Measurements from ENCODE around the gene PTPN9.
"Not testable (repeated sequence)": the region's sequence is repeated elsewhere in the genome, so short reads cannot be mapped to it uniquely, and the experiment has no call there.

Gene PTPN9

DNA sequence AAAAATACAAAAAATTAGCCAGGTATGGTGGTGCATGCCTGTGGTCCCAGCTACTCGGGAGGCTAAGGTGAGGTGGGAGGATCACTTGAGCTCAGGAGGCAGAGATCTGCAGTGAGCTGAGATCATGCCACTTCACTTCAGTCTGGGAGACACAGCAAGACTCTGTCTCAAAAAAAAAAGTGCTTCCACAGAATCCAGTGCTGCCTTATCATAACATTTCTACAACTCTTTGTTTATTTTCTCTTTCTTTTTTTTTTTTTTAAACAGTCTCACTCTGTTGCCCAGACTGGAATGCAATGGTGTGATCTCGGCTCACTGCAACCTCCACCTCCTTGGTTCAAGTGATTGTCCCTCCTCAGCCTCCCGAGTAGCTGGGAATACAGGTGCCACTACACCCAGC lies 53.4 kb downstream of the PTPN9 start:
- not testable (repeated sequence) for H3K9me3 ChIP-seq (ENCODE audit: control insufficient read depth, insufficient read depth, low read length); H3K4me1 ChIP-seq (ENCODE audit: insufficient read depth, low read length); H3K9ac ChIP-seq (ENCODE audit: low read depth, low read length)
- peaks cover 24% of the 10 kb centered on the region for H3K36me3 ChIP-seq (ENCODE audit: insufficient read depth, low read length)

DNA sequence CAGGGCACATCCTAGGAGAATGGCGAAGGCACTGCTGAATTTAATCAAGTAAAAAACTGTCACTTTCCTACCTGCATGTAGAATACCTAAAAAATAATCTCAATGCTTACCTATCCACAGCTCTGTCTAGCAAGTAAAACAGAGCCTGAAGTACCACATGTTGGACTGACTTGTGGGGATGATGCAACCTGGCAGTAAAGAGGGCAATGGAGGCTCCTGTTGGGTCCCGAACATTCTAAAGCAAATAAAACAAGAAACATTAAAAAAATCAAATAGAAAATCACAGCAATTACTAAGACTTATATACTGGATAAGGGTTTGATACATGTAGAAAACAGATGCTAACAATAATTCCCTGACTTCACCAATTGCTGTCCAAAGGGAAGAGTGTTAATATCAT lies 56.1 kb downstream of the PTPN9 start:
- H3K9ac ChIP-seq (ENCODE audit: low read depth, low read length) = no peak overlapping the region
- H3K4me1 ChIP-seq (ENCODE audit: insufficient read depth, low read length) = no peaks in the 10 kb centered on the region
- H3K9me3 ChIP-seq (ENCODE audit: control insufficient read depth, insufficient read depth, low read length) = no peaks in the 10 kb centered on the region
- peaks cover 24% of the 10 kb centered on the region for H3K36me3 ChIP-seq (ENCODE audit: insufficient read depth, low read length)

DNA sequence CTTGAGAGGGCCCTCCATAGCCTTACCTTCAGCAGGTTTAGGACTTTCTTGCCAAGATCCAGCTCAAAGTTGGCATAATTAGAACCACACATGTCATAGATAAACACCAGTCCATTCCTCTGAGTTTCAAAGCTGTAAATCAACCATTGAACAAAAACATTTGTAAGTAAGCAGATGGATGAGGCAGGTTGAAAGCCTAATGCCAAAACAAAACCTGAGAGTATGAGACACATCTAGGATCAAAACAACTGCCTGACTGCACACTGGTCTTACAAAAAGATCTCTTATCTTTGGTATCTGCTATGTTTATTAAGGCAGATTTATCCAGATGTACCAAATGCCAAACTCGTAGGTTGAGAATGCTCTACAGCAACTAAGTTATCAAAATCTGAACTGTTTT lies 61.9 kb downstream of the PTPN9 start:
- no peaks in the 10 kb centered on the region for H3K9me3 ChIP-seq (ENCODE audit: control insufficient read depth, insufficient read depth, low read length)
- H3K36me3 ChIP-seq (ENCODE audit: insufficient read depth, low read length) = peaks cover 17% of the 10 kb centered on the region
- H3K4me1 ChIP-seq (ENCODE audit: insufficient read depth, low read length) = no peaks in the 10 kb centered on the region
- H3K9ac ChIP-seq (ENCODE audit: low read depth, low read length) = no peak overlapping the region

DNA sequence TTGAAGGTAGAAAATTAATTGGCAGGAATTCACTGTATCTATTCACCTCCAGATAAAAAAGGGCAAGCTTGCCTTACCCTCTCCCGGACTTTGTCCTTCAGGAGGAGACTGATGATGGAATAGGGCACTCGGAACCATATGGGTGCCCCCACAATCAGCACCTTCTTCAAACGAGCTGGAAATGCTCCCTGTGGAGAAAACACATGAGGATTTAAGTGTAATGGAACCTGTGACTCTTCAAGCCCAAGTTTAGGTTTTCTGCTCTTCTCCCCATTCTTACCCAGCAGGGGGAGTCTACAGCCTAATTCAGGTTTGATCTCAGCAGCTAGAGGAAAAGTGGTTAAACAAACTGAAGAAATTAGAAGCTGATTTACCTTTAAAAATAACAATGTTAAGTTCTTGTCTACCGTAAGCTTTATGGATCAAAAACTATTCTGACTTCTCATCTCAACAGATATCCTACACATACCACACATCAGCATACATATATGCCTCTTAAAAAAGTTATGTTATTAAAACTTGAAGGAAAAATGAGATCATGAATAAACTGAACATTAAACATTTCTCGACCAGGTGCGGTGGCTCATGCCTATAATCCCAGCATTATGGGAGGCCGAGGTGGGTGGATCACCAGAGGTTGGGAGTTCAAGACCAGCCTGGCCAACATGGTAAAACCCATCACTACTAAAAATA lies 70.1 kb downstream of the PTPN9 start:
- Histone ChIP-seq H3K9me3 (ENCODE audit: control insufficient read depth, insufficient read depth, low read length) (peaks cover 4% of the 10 kb centered on the region; the same call in 1 of the 2 replicates), H3K9ac (ENCODE audit: low read depth, low read length) (no peak overlapping the region), H3K36me3 (ENCODE audit: insufficient read depth, low read length) (peaks cover 13% of the 10 kb centered on the region), H3K4me1 (ENCODE audit: insufficient read depth, low read length) (no peaks in the 10 kb centered on the region)

DNA sequence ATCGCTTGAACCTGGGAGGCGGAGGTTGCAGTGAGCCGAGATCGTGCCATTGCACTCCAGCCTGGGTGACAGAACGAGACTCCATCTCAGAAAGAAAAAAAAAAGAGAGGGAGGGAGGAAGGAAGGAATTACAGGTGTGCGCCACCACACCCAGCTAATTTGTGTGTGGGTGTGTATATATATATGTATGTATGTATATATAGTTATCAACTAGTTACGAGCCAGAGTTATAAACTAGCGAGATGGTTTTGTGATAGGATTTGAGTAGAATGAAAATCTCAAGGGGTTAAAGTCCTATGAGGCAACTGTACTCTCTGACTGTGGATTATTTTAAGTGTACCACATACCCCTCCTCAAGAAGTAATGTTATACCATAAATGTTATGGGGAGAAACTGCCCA lies 76.8 kb downstream of the PTPN9 start:
- Histone ChIP-seq H3K4me1 (ENCODE audit: insufficient read depth, low read length) (no peaks in the 10 kb centered on the region), H3K36me3 (ENCODE audit: insufficient read depth, low read length) (peaks cover 18% of the 10 kb centered on the region)

DNA sequence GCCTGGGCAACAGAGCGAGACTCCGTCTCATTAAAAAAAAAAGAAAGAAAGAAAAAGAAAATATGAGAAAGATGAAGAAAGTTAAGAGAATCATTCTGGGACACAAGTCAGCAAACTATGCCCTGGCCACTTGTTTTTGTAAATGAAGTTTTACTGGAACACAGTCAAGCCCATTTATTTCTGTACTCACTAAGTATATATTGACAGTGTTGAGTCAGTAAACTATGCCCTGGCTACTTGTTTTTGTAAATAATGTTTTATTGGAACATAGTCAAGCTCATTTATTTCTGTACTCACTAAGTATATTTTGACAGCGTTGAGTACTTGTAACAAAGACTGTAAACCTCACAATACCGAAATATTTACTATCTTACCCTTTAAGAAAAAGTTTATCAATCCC lies 85.4 kb downstream of the PTPN9 start:
- H3K4me1 ChIP-seq (ENCODE audit: insufficient read depth, low read length) = no peaks in the 10 kb centered on the region
- H3K36me3 ChIP-seq (ENCODE audit: insufficient read depth, low read length) = peaks cover 3% of the 10 kb centered on the region; the same call in 1 of the 2 replicates
- H3K9ac ChIP-seq (ENCODE audit: low read depth, low read length) = no peak overlapping the region
- H3K9me3 ChIP-seq (ENCODE audit: control insufficient read depth, insufficient read depth, low read length) = no peaks in the 10 kb centered on the region

More for the DNA sequence above, 76.8 kb downstream of the PTPN9 start:
- Histone ChIP-seq H3K9me3 (ENCODE audit: control insufficient read depth, insufficient read depth, low read length) (peaks cover 4% of the 10 kb centered on the region; the same call in 1 of the 2 replicates), H3K9ac (ENCODE audit: low read depth, low read length) (no peak overlapping the region)

DNA sequence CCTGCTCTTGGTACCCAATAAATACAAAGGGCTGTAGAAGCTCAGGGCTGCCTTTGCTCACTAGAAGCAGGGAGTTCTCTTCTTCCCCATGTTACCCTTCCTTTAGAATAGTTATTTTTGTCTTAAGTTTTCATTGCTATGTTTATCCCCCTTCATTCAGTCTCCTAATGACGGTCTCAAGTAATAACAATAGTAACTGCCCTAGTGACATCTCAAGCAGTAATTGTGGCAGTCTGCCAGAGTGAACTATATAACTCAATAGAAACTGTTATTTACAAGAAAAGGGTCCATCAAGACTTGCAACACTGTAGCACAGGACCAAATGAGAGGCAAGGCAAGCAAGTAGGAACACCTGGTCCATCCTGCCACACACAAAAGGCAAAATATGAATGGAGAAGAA lies 95.2 kb downstream of the PTPN9 start:
- H3K9me3 ChIP-seq (ENCODE audit: control insufficient read depth, insufficient read depth, low read length) = no peaks in the 10 kb centered on the region
- H3K4me1 ChIP-seq (ENCODE audit: insufficient read depth, low read length) = no peaks in the 10 kb centered on the region
- H3K9ac ChIP-seq (ENCODE audit: low read depth, low read length) = no peak overlapping the region
- H3K36me3 ChIP-seq (ENCODE audit: insufficient read depth, low read length) = peaks cover 20% of the 10 kb centered on the region

DNA sequence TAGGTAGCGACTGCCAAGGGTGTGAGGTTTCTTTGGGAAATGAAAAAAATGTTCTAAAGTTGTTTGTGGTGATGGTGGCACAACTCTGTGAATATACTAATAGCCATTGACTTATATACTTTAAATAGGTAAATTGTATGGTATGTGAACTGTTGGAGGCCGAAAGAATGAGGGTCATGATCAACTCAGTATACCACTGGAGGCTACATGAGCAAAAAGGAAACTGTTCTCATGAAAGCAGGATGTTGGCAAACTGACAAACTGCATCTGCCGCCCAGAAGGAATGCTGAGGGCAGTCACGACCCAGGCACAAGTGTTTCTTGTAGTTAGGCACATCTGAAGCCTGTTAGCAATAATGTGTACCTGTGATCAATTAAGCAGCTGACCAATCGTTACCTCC lies 95.6 kb downstream of the PTPN9 start:
- not testable (repeated sequence) for H3K9me3 ChIP-seq (ENCODE audit: control insufficient read depth, insufficient read depth, low read length)
- peaks cover 22% of the 10 kb centered on the region for H3K36me3 ChIP-seq (ENCODE audit: insufficient read depth, low read length)

DNA sequence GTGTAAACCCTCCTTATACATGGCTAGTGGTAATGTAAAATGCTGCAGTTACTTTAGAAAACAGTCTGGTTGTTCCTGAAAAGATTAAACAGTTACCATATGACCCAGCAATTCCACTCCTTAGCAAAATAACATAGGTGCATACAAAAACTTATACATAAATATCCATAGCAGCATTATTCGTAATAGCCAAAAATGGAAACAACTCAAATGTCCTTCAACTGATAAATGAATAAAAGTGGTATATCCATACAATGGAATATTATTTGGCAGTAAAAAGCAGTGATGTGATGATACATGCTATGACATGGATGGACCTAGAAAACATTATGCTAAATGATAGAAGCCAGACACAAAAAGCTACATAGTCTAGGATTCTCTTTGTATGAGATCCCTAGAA lies 96.0 kb downstream of the PTPN9 start:
- H3K4me1 ChIP-seq (ENCODE audit: insufficient read depth, low read length) = no peaks in the 10 kb centered on the region
- H3K9me3 ChIP-seq (ENCODE audit: control insufficient read depth, insufficient read depth, low read length) = no peaks in the 10 kb centered on the region
- peaks cover 23% of the 10 kb centered on the region for H3K36me3 ChIP-seq (ENCODE audit: insufficient read depth, low read length)
- no peak overlapping the region for H3K9ac ChIP-seq (ENCODE audit: low read depth, low read length)

More for the DNA sequence above, 95.6 kb downstream of the PTPN9 start:
- H3K9ac ChIP-seq (ENCODE audit: low read depth, low read length); H3K4me1 ChIP-seq (ENCODE audit: insufficient read depth, low read length): not testable (repeated sequence)

DNA sequence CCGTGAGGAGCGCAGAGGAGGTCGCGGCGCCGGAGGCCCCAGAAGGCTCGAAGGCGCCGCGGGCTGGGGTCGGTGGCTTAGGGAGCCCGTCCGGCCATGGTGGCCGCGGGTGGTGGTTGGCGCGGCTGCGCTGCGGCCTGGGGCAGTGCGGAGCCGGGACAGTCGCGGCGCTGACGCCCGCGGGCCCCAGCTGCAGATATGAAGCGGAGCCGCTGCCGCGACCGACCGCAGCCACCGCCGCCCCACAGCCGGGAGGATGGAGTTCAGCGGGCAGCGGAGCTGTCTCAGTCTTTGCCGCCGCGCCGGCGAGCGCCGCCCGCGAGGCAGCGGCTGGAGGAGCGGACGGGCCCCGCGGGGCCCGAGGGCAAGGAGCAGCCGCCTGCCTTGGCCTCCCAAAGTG lies 98.7 kb downstream of the PTPN9 start:
- not testable (repeated sequence) for H3K9me3 ChIP-seq (ENCODE audit: control insufficient read depth, insufficient read depth, low read length); H3K9ac ChIP-seq (ENCODE audit: low read depth, low read length); H3K4me1 ChIP-seq (ENCODE audit: insufficient read depth, low read length)
- H3K36me3 ChIP-seq (ENCODE audit: insufficient read depth, low read length) = peaks cover 18% of the 10 kb centered on the region

DNA sequence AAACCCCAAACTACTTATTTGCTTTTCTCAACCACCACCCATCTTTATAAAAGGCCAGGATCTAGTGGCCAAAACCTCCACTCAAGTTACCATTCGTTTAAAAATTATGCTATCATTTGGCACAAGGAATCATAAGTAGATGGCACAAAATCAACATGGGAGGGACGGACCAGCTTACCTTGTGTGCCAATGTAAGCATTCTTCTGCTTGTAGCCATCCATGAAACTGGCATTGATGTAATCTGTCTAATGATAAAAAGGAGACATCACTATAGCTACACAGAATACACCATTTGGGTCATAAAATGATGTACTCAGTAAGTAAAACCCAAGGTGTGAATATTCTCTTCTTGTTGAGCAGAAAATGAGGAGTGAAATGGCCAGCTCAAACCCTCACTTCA lies 99.4 kb downstream of the PTPN9 start:
- no peaks in the 10 kb centered on the region for H3K9me3 ChIP-seq (ENCODE audit: control insufficient read depth, insufficient read depth, low read length)
- H3K9ac ChIP-seq (ENCODE audit: low read depth, low read length) = no peak overlapping the region
- peaks cover 18% of the 10 kb centered on the region for H3K36me3 ChIP-seq (ENCODE audit: insufficient read depth, low read length)
- no peaks in the 10 kb centered on the region for H3K4me1 ChIP-seq (ENCODE audit: insufficient read depth, low read length)

DNA sequence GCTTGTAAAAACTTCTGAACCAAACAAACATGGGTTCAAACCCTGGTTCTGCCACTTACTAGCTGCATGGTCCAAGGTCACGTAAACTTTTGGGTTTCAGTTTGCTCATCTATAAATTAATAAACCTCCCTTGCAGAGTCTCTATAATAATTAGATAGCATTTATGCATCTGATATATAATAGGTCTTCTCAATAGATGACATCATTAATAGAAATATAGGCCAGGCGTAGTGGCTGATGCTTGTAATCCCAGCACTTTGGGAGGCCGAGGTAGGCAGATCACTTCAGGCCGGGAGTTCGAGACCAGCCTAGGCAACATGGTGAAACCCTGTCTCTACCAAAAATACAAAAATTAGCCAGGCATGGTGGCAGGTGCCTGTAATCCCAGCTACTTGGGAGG lies 102.0 kb downstream of the PTPN9 start:
- H3K9ac ChIP-seq (ENCODE audit: low read depth, low read length); H3K4me1 ChIP-seq (ENCODE audit: insufficient read depth, low read length); H3K9me3 ChIP-seq (ENCODE audit: control insufficient read depth, insufficient read depth, low read length): not testable (repeated sequence)
- peaks cover 18% of the 10 kb centered on the region for H3K36me3 ChIP-seq (ENCODE audit: insufficient read depth, low read length)

DNA sequence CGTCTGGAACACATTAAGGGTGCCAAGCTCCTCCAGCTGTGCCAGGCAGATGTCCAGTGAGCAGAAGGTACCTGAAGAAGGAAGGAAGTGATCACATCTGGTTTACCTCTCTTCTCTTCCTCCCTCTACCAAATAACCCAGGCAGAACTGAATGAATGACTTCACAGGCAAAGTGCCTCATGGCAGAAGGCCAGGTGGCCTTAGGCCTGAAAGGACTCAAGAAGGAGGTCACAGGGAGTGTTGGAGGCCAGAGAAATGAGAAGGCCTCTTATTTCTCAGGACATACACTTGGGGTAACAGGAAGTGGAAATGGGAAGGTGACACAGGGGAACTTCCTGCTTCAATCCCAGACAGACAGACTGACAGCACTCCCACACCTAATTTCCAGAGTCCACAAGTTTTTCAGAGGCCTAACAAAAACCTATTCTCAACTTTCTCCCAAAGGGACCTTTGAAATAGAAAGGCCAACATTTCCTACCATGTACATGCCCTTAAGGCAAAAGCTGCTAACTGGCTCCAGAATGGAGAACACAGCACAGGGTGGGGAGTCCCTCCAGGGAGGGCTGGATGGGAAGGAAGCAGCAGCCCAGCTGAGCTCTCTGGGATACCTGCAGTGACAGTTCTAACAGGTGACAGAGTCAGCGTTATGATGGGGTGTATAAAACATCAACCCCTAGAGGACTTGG lies 110.1 kb downstream of the PTPN9 start:
- no peaks in the 10 kb centered on the region for H3K9me3 ChIP-seq (ENCODE audit: control insufficient read depth, insufficient read depth, low read length)
- H3K9ac ChIP-seq (ENCODE audit: low read depth, low read length) = no peak overlapping the region
- no peaks in the 10 kb centered on the region for H3K4me1 ChIP-seq (ENCODE audit: insufficient read depth, low read length)
- H3K36me3 ChIP-seq (ENCODE audit: insufficient read depth, low read length) = peaks cover 24% of the 10 kb centered on the region

DNA sequence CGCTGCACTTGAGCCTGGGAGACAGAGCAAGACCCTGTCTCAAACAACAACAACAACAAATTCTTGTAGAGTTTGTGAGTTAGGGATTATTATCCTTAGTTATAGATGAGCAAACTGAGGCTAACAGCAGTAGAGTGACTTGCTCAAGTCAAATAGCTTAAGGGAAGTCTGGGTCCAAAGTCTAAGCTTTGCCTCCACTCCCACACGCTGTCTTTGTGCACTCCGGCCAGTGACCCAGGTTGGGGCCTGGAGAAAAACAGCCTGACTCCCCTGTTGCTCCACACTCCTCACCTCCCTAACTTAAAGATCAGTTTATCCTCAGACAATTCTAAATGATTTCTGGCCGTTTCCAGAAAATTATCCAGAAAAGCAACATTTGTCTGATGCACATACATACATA lies 118.5 kb downstream of the PTPN9 start:
- 0 out of 2 replicates have a peak, but pooled peaks cover 3% of the 10 kb centered on the region for H3K36me3 ChIP-seq (ENCODE audit: insufficient read depth, low read length)
- H3K4me1 ChIP-seq (ENCODE audit: insufficient read depth, low read length) = peaks cover 21% of the 10 kb centered on the region
- no peak overlapping the region for H3K9ac ChIP-seq (ENCODE audit: low read depth, low read length)
- H3K9me3 ChIP-seq (ENCODE audit: control insufficient read depth, insufficient read depth, low read length) = no peaks in the 10 kb centered on the region

DNA sequence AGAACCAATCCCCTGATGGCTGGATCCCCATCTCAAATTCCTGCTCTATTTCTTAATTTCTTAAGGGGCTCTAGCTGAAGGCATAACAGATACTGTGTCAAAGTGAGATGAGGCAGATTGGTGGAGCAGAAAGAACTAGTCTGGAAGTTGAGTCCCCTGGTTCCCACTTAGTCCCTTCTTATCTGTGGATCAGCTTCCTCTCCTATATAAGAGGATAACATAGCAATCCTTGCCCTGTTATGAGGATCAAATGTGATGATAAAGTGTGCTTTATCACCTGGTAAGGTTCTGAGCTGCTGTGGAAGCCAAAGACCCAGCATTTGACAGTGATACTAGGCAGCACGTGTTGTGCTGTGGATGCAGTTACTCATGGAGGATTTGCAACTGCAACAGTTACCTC lies 119.5 kb downstream of the PTPN9 start:
- peaks cover 21% of the 10 kb centered on the region for H3K4me1 ChIP-seq (ENCODE audit: insufficient read depth, low read length)
- 0 out of 2 replicates have a peak, but pooled peaks cover under 1% of the 10 kb centered on the region for H3K36me3 ChIP-seq (ENCODE audit: insufficient read depth, low read length)
- no peaks in the 10 kb centered on the region for H3K9me3 ChIP-seq (ENCODE audit: control insufficient read depth, insufficient read depth, low read length)
- no peak overlapping the region for H3K9ac ChIP-seq (ENCODE audit: low read depth, low read length)

Data from ES-I3 (cell line).